Measurements from ENCODE around the gene ACTC1.

Gene ACTC1

GRCh38 chr15:34755419-34755773 is 40.0 kb downstream of the ACTC1 start:
- no peak for DNase-seq

- no peak for DNase-seq
Measured at GRCh38 chr15:34754674-34755418, 40.5 kb downstream of the ACTC1 start, which contains the start of gene GJD2. GJD2 (minus strand) TSS chr15:34754998; CDS start chr15:34754488, 510 bp downstream.

- DNase-seq = no peak
Measured at GRCh38 chr15:34754171-34754601, 41.2 kb downstream of the ACTC1 start.

GRCh38 chr15:34753236-34753894 is 42.0 kb downstream of the ACTC1 start:
- no peak for DNase-seq

- no peak for DNase-seq
Measured at GRCh38 chr15:34749691-34750090, 45.7 kb downstream of the ACTC1 start.

All from CD4-positive, alpha-beta T cell treated with Interleukin-6 for 4 hours (primary cell).